Measurements from ENCODE around the gene CDH24. TPM values are rescaled to one million over a fixed set of nuclear protein-coding genes. Genes with fewer than 3 reads are reported as not detected.

CDH24 gene
- total and polyA plus RNA-seq, 2 of the 8 experiments (the other 6 are each of a cell fraction or from before 2014, with no cell fraction given): 18.1 to 27.6 TPM

GRCh38 chr14:23076785-23077408, 19.6 kb upstream of the CDH24 start:
- Histone ChIP-seq H2AK5ac (ENCODE audit: low read depth, low read length) (no peak overlapping the region), H2AFZ (ENCODE audit: low read length) (no peak overlapping the region), H4K8ac (ENCODE audit: extremely low read depth, insufficient read depth, low read length) (no peak overlapping the region), H4K5ac (ENCODE audit: insufficient read length, low read depth, low read length) (no peak overlapping the region), H3K14ac (ENCODE audit: insufficient read length) (no peak overlapping the region), H3K23ac (ENCODE audit: insufficient read length) (no peak overlapping the region), H3K23me2 (ENCODE audit: low read depth, low read length) (no peaks in the 10 kb centered on the region; the same call in 1 of the 2 replicates), H3K18ac (ENCODE audit: extremely low read depth, low read length) (no peak overlapping the region), H3K9ac (replicated peaks in 1 of 4; ENCODE audit: extremely low read depth in 1 of 4, low read depth in 3 of 4, low read length in 3 of 4) (no peak overlapping the region), H3K56ac (replicated peaks; ENCODE audit: insufficient read length, low read depth, low read length) (no peak overlapping the region), H3K79me1 (ENCODE audit: low read depth, low read length) (no peaks in the 10 kb centered on the region), H3K27me3 (replicated peaks in 1 of 4; ENCODE audit: control insufficient read depth in 3 of 4, extremely low read depth in 1 of 4, insufficient read depth in 3 of 4, low read length in 3 of 4) (no peaks in the 10 kb centered on the region), H2BK20ac (ENCODE audit: low read length) (no peak overlapping the region), H3K79me2 (ENCODE audit: control insufficient read depth in 1 of 2, insufficient read depth in 2 of 2, low read length in 2 of 2) (peaks cover 4 to 10% of the 10 kb centered on the region in 2 experiments; a peak in 1 of 4 replicates), H3K4me2 (ENCODE audit: insufficient read depth in 1 of 2, low read depth in 2 of 2, low read length in 2 of 2) (no peak overlapping the region), H3K4ac (replicated peaks; ENCODE audit: insufficient read length, low read depth, low read length) (no peak overlapping the region), H2BK5ac (ENCODE audit: low read depth, low read length) (no peak overlapping the region), H2BK120ac (replicated peaks; ENCODE audit: low read depth, low read length) (no peak overlapping the region), H2BK12ac (ENCODE audit: low read depth, low read length) (no peak overlapping the region), H3K4me1 (replicated peaks in 1 of 4; ENCODE audit: control insufficient read depth in 3 of 4, insufficient read depth in 4 of 4, low read length in 3 of 4) (peaks cover under 1 to 10% (median 5%) of the 10 kb centered on the region in 4 experiments; a peak in 6 of 7 replicates), H4K91ac (replicated peaks; ENCODE audit: insufficient read length, low read length) (no peak overlapping the region), H3K9me3 (ENCODE audit: insufficient read depth in 2 of 2, low read depth in 1 of 2, low read length in 1 of 2) (no peaks in the 10 kb centered on the region; a peak in 1 of 4 replicates), H4K20me1 (replicated peaks in 1 of 2; ENCODE audit: control insufficient read depth in 1 of 2, insufficient read depth in 2 of 2, low read length in 2 of 2) (peaks cover 1 to 12% of the 10 kb centered on the region in 2 experiments), H3K27ac (ENCODE audit: low read depth, low read length) (no peak overlapping the region), H3K4me3 (ENCODE audit: extremely low read depth in 1 of 4, insufficient read depth in 2 of 4, low read depth in 3 of 4, low read length in 4 of 4) (no peak overlapping the region), H3K36me3 (ENCODE audit: control insufficient read depth in 2 of 4, insufficient read depth in 4 of 4, low read length in 3 of 4) (peaks cover 34 to 83% (median 66%) of the 10 kb centered on the region in 4 experiments), H2BK15ac (ENCODE audit: low read length) (no peak overlapping the region)
- no peak for DNase-seq (ENCODE audit: low read depth in 1 of 2, low spot score in 2 of 2)
- WGBS, 2 experiments (ENCODE audit: extremely low coverage in 1 of 2, insufficient coverage in 1 of 2, insufficient read length in 1 of 2, insufficient replicate concordance in 2 of 2, low coverage in 1 of 2, low lambda C conversion rate in 2 of 2, missing lambda C conversion rate in 1 of 2): 80% methylated on average over 5 of the region's 5 CpGs; no CpG with 5 or more reads in 1 of the 2 experiments
- ChIA-PET CTCF (ENCODE audit: partially characterized antibody) (interaction anchor here (0.8 to 4.7 kb wide), 38 partner anchors 9 to 303 kb away, joined by 3 to 56 read pairs (median 4); partner anchors contain the start of genes ACIN1, C14orf119, PABPN1 and PSMB11), POLR2A (ENCODE audit: partially characterized antibody) (interaction anchor here (0.8 to 4.6 kb wide), 9 partner anchors 8 to 120 kb away, joined by 3 to 24 read pairs (median 4); partner anchors contain the start of genes ACIN1, C14orf119 and HAUS4)
- FAIRE-seq: peak; percentile 68
- TF ChIP-seq RXRA (IDR thresholded peaks at IDR 0.05; ENCODE audit: insufficient read depth, low read depth, low read length): no peak
- TF ChIP-seq TAF7 (optimal IDR thresholded peaks at IDR 0.05; ENCODE audit: borderline replicate concordance, low read depth, low read length): no peak
- TF ChIP-seq TAF1 (IDR thresholded peaks at IDR 0.05; ENCODE audit: low read depth, low read length): no peak
- TF ChIP-seq RBBP5 (IDR thresholded peaks at IDR 0.05; ENCODE audit: borderline replicate concordance, low read depth, low read length): no peak
- no peak for TF ChIP-seq CREB1 (IDR thresholded peaks at IDR 0.05)
- TF ChIP-seq CTCF (IDR thresholded peaks at IDR 0.05; ENCODE audit: control extremely low read depth in 1 of 3, insufficient read depth in 1 of 3, low read depth in 1 of 3, low read length in 3 of 3): peak in 2 of 3 experiments; percentile 51 to 61; a peak in 3 of 4 replicates
- TF ChIP-seq RFX5 (IDR thresholded peaks at IDR 0.05; ENCODE audit: borderline replicate concordance, low read depth, low read length): no peak
- no peak for TF ChIP-seq FOSL1 (IDR thresholded peaks at IDR 0.05; ENCODE audit: insufficient read depth, low read depth, low read length)
- TF ChIP-seq RAD21 (IDR thresholded peaks at IDR 0.05 in 1 of 2, conservative IDR thresholded peaks at IDR 0.05 in 1 of 2; ENCODE audit: low read depth in 2 of 2, low read length in 2 of 2): peak; percentile 41 to 53

All from H1 (cell line).